Spleen (tissue), 11 donors: ENCODE measurements around the gene HUNK. TPM values are rescaled to one million over a fixed set of nuclear protein-coding genes. Genes with fewer than 3 reads are reported as not detected.

ENCODE experiments used
- DNase-seq: peaks from one replicate; pipeline ENCODE4 v3.0.0-alpha.2; 2020
- H3K27ac ChIP-seq, 8 donors: fragments of 200-600 bp; sonication (generic) in 7 of 8; 1 replicate in 4 of 8; 2 replicates in 4 of 8; pipeline versions ENCODE4 v1.5.0 to v1.8.0; 2016 to 2021; ENCODE audit warnings: inconsistent platforms in 4 of 8, mild to moderate bottlenecking in 4 of 8, moderate library complexity in 1 of 8
- H3K27me3 ChIP-seq, 7 donors: fragments of 200-600 bp; sonication (generic) in 6 of 7; replicated peaks in 1 of 7; 1 replicate in 4 of 7; 2 replicates in 3 of 7; pipeline versions ENCODE4 v1.5.0 to v1.8.0; 2016 to 2021; ENCODE audit warnings: inconsistent platforms in 3 of 7, mild to moderate bottlenecking in 1 of 7
- H3K36me3 ChIP-seq, 6 donors: fragments of 200-600 bp; sonication (generic) in 5 of 6; 1 replicate in 4 of 6; 2 replicates in 2 of 6; pipeline versions ENCODE4 v1.5.0 to v1.8.0; 2016 to 2021; ENCODE audit warnings: inconsistent platforms in 2 of 6
- H3K4me1 ChIP-seq, 6 donors: fragments of 200-600 bp; sonication (generic) in 5 of 6; 1 replicate in 3 of 6; 2 replicates in 3 of 6; pipeline versions ENCODE4 v1.5.0 to v1.8.0; 2016 to 2021; ENCODE audit warnings: inconsistent platforms in 3 of 6
- H3K4me3 ChIP-seq, 8 donors: fragments of 200-600 bp; sonication (generic) in 7 of 8; 1 replicate in 4 of 8; 2 replicates in 4 of 8; pipeline versions ENCODE4 v1.5.0 to v1.8.0; 2016 to 2021; ENCODE audit warnings: inconsistent platforms in 4 of 8, mild to moderate bottlenecking in 4 of 8, moderate library complexity in 2 of 8
- H3K9me3 ChIP-seq, 8 donors: fragments of 200-600 bp; sonication (generic) in 7 of 8; 1 replicate in 4 of 8; 2 replicates in 4 of 8; pipeline versions ENCODE4 v1.5.0 to v1.8.0; 2016 to 2021; ENCODE audit warnings: inconsistent platforms in 4 of 8
- POLR2A ChIP-seq, 3 donors: fragments of 450-650 bp; IDR thresholded peaks; one replicate each; pipeline ENCODE4 v1.5.1; 2017; ENCODE audit warnings: antibody characterized with exemption in 3 of 3, mild to moderate bottlenecking in 1 of 3
- POLR2AphosphoS5 ChIP-seq, 3 donors: sonication (generic); formaldehyde crosslinking; IDR thresholded peaks; one replicate each; pipeline ENCODE4 v1.5.1; 2017; ENCODE audit warnings: antibody characterized with exemption in 3 of 3
- WGBS, 5 donors: extraction: QIAGEN DNeasy Blood & Tissue Kit in 3 of 5; methylation state at CpG; one replicate each; pipeline versions ENCODE4 v1.1.5 to v1.1.7; 2013 to 2018; 5-methylcytosine and 5-hydroxymethylcytosine counted together
- intact Hi-C: fragments of 100-400 bp; cut with DNase I; formaldehyde crosslinking; loops from one replicate; pipeline ENCODE4 v1.15.0; 2023; ENCODE audit warnings: low total_unique reads
- polyA plus RNA-seq, 3 donors: library from polyadenylated mRNA; stranded (reverse); fragments of 200-250 nt; gene quantifications; one replicate each; pipeline ENCODE4 v1.2.1, GENCODE V29; 2013
- total RNA-seq, 7 donors: library from RNA; depleted of rRNA in 3 of 7; stranded (reverse); fragments of >200 nt in 3 of 7; fragmentation: NEBNext Ultra II Directional in 4 of 7; extraction: Animal tissue kit (Norgen Biotek cat#: 25700) in 4 of 7; gene quantifications; one replicate each; pipeline versions ENCODE4 v1.1.0 to v1.2.1, GENCODE V29; 2016 to 2021
- TF ChIP-seq, protein P1 (sequence below), 11 experiments: fragments of 200-600 bp in 7 of 11; fragments of 450-650 bp in 4 of 11; sonication (generic) in 4 of 11; IDR thresholded peaks in 8 of 11; conservative IDR thresholded peaks in 3 of 11; 1 replicate in 7 of 11; 2 replicates in 4 of 11; pipeline versions ENCODE4 v1.4.0 to v1.8.0; 2016 to 2021; ENCODE audit warnings: antibody characterized with exemption in 11 of 11, inconsistent platforms in 4 of 11, mild to moderate bottlenecking in 1 of 11
- donor health status: healthy with polysubstance abuse.
- donor health status: DM: no; HTN: no; CAD: no; lungs with moderate emphysema.
- donor health status: DM: no; HTN: no; CAD: no.
- donor health status: Bipolar disorder and iron deficiency.
- donor health status: healthy.
- donor health status: DM: no; HTN: no; CAD: no.
- donor health status: DM: yes; HTN: yes; CAD: no.

The HUNK gene
- total and polyA plus RNA-seq, 10 donors, result 0.06 to 0.41 (median 0.14) TPM; not detected in 3

DNA sequence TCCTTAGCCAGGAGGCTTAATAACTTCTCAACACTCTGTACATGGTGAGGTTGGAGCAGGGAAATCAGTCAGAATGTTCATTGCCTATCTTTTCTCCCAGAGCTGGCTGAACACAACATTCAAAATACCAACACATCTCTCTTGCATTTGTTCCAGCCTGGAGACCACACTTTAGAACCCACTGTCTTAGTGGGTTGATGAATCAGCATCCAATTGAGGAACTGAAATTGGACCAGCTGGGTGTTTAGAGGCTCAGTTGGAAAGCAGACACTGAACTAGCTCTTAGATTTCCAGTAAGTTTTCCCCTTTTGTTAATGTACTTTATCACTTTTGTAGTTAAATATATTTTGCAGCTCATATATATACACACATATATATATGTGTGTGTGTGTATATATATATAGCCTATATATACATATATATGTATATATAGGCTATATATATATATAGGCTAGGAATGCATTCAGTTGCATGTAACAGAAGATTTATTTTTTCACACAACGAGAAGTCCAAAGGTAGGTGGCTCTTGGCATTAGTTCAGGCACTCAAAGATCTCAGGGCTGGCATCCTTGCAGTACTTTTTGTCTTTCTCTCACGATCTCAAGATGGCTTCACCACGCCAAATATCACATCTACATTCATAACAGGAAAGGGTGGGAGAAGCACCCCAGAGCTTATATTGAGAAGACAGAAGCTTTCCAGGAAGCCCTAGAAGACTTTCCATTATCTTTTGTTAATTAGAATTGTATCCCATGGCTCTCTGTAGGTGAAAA, 35.0 kb upstream of the HUNK start:
- peaks cover 0 to 7% (median 0%) of the 10 kb centered on the region in 7 donors for H3K27me3 ChIP-seq
- no peak overlapping the region for H3K27ac ChIP-seq
- no peaks in the 10 kb centered on the region for H3K4me1 ChIP-seq
- TF ChIP-seq POLR2A (IDR thresholded peaks at IDR 0.05) (no peak), POLR2AphosphoS5 (IDR thresholded peaks at IDR 0.05) (no peak)
- TF ChIP-seq, protein P1, sequence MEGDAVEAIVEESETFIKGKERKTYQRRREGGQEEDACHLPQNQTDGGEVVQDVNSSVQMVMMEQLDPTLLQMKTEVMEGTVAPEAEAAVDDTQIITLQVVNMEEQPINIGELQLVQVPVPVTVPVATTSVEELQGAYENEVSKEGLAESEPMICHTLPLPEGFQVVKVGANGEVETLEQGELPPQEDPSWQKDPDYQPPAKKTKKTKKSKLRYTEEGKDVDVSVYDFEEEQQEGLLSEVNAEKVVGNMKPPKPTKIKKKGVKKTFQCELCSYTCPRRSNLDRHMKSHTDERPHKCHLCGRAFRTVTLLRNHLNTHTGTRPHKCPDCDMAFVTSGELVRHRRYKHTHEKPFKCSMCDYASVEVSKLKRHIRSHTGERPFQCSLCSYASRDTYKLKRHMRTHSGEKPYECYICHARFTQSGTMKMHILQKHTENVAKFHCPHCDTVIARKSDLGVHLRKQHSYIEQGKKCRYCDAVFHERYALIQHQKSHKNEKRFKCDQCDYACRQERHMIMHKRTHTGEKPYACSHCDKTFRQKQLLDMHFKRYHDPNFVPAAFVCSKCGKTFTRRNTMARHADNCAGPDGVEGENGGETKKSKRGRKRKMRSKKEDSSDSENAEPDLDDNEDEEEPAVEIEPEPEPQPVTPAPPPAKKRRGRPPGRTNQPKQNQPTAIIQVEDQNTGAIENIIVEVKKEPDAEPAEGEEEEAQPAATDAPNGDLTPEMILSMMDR (IDR thresholded peaks at IDR 0.05 in 8 of 11, conservative IDR thresholded peaks at IDR 0.05 in 3 of 11), result no peak
- no peaks in the 10 kb centered on the region for H3K9me3 ChIP-seq
- DNase-seq, result no peak
- intact Hi-C loops, result no loop called here
- H3K4me3 ChIP-seq, result no peak overlapping the region
- 68 to 89% (median 79%) methylated on average over 3 of the region's 3 CpGs for WGBS, 5 donors
- no peaks in the 10 kb centered on the region for H3K36me3 ChIP-seq

DNA sequence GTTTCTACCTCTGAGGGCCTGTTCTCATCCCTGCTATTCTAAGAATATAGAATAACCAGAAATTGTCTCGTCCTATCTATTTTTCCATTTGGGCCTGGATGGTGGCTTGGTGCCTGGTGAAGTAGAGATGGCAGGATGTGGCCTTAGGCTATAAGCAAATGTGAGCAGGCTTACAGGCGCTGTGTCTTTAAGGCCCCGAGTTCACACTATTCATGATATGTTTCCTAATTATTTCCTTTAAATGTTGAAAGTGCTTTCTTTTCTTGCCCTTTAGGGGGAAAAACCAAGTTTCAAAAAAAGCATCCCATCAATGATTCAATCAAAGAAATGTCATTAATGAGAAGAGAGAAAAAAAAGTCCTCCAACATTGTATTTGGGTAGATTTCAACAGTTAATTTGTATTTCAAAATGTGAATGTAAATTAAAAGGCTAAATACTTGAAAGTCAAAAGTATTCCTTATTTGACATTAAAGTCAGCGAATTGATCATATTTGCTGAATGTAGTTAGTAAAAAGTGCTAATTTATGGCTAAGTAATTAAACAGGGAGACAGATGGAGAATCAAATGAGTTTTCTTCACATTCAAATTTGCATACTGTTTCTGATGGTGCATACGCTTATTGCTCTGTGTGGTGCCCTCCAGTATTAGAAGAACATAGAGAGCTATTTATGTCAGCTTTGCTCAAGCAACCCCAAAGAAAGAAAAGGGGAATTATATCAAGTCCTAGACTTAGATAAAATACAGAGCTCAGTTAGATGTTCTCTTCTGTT, 34.0 kb upstream of the HUNK start:
- no peaks in the 10 kb centered on the region for H3K36me3 ChIP-seq
- 76 to 87% (median 79%) methylated on average over 5 of the region's 5 CpGs for WGBS, 5 donors
- intact Hi-C loops, result no loop called here
- no peak for DNase-seq
- H3K27ac ChIP-seq, result no peak overlapping the region
- H3K27me3 ChIP-seq, result peaks cover 0 to 7% (median 0%) of the 10 kb centered on the region in 7 donors
- TF ChIP-seq, protein P1 (IDR thresholded peaks at IDR 0.05 in 8 of 11, conservative IDR thresholded peaks at IDR 0.05 in 3 of 11), result no peak
- TF ChIP-seq POLR2AphosphoS5 (IDR thresholded peaks at IDR 0.05) (no peak), POLR2A (IDR thresholded peaks at IDR 0.05) (no peak)
- no peaks in the 10 kb centered on the region for H3K9me3 ChIP-seq
- no peak overlapping the region for H3K4me3 ChIP-seq
- no peaks in the 10 kb centered on the region for H3K4me1 ChIP-seq

DNA sequence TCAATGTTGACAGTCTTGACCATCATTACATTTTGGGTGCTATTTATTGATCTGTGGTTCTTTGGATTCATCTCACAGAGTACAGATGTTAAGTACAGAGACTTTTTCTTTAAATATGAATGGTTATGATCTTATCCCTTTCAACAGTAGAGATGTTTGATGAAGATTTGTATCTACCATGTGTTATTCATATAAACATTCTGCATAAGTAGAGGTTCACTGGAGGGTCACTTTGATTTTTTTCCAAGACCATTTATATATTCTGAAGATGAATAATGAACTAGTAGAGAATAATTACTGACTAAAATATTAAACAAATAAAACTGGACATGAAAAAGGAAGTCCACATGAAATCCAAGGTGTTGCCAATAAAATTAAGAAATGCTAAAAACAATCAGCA, 28.6 kb upstream of the HUNK start:
- H3K4me1 ChIP-seq, result no peaks in the 10 kb centered on the region
- no peak for DNase-seq
- no peak overlapping the region for H3K27ac ChIP-seq
- no peaks in the 10 kb centered on the region for H3K36me3 ChIP-seq
- peaks cover 0 to 7% (median 0%) of the 10 kb centered on the region in 7 donors for H3K27me3 ChIP-seq
- no peak overlapping the region for H3K4me3 ChIP-seq
- H3K9me3 ChIP-seq, result no peaks in the 10 kb centered on the region
- intact Hi-C loops, result no loop called here
- no peak for TF ChIP-seq POLR2A (IDR thresholded peaks at IDR 0.05)

DNA sequence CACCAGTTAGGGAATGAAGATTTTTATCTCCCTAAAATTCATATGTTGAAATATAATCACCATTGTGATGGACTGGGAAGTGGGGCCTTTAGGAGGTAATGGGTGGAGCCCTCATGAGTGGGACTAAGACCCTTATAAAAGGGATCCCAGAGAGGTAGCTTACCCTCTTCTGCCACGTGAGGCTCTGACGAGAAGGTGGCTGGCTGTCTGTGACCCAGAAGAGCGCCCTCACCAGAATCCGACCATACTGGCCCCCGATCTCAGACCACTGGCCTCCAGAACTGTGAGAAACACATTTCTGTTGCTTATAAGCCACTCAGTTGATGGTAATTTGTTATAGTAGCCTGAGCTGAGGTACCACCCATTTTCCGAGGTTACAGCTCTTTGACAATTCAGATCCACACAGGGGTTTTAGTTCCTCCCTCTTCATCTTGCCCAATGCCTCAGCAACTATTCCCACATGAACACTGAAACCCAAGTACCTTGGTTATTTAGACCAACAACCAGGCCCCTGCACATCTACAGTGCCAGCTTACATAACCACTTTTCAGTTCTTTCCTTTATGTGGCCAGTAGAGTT, 27.6 kb upstream of the HUNK start:
- 60 to 77% (median 66%) methylated on average over 3 to 6 of the region's 6 CpGs for WGBS, 5 donors
- H3K27ac ChIP-seq, result no peak overlapping the region
- no peaks in the 10 kb centered on the region for H3K9me3 ChIP-seq
- no peaks in the 10 kb centered on the region for H3K4me1 ChIP-seq
- TF ChIP-seq POLR2AphosphoS5 (IDR thresholded peaks at IDR 0.05), result no peak
- no peak for DNase-seq
- intact Hi-C loops, result no loop called here
- peaks cover 0 to 7% (median 0%) of the 10 kb centered on the region in 7 donors for H3K27me3 ChIP-seq
- no peak overlapping the region for H3K4me3 ChIP-seq
- H3K36me3 ChIP-seq, result no peaks in the 10 kb centered on the region

DNA sequence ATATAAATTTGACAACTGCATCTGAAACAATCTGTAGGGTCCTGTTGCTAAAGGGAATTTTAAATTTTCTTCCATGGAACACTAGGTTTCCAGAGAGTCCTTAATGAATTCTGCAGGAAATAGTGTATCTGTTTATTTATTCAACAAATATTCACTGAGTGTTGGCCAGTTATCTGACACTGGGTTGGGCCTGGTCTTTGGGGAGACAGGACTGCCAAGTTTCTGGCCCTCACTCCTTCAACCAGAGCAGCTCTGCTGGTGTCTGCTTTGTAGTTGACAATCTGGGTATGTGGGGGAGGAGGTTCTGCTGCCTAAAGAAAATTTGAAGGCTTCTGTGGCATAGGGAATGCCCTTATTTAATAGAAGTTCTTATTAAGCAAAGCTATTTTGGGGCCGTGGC, 26.1 kb upstream of the HUNK start:
- TF ChIP-seq POLR2AphosphoS5 (IDR thresholded peaks at IDR 0.05) (no peak), POLR2A (IDR thresholded peaks at IDR 0.05) (no peak)
- TF ChIP-seq, protein P1 (IDR thresholded peaks at IDR 0.05 in 8 of 11, conservative IDR thresholded peaks at IDR 0.05 in 3 of 11), result no peak
- intact Hi-C loops, result no loop called here
- peaks cover 0 to 9% (median 0%) of the 10 kb centered on the region in 7 donors for H3K27me3 ChIP-seq
- no peaks in the 10 kb centered on the region for H3K9me3 ChIP-seq
- no peaks in the 10 kb centered on the region for H3K36me3 ChIP-seq
- H3K27ac ChIP-seq, result no peak overlapping the region
- H3K4me3 ChIP-seq, result no peak overlapping the region
- no peak for DNase-seq
- WGBS, 5 donors, result 86 to 100% (median 97%) methylated on average over 1 of the region's 1 CpG
- H3K4me1 ChIP-seq, result no peaks in the 10 kb centered on the region
